Measurements from ENCODE around the gene MARCHF11.
A peak's percentile ranks its signal among the peaks of the same experiment; 100 is the strongest.

MARCHF11 gene

GRCh38 chr5:16134204-16134603, 45.4 kb downstream of the MARCHF11 start:
- Histone ChIP-seq H3K18ac (ENCODE audit: low read length) (no peak overlapping the region), H3K9ac (ENCODE audit: low read length) (no peak overlapping the region), H3K4me2 (ENCODE audit: low read length) (no peak overlapping the region), H3K27ac (ENCODE audit: low read depth, low read length) (no peak overlapping the region), H3K79me1 (ENCODE audit: low read length) (no peaks in the 10 kb centered on the region), H4K91ac (ENCODE audit: low read depth, low read length) (no peak overlapping the region), H4K12ac (ENCODE audit: low read depth, low read length) (no peak overlapping the region), H3K4ac (ENCODE audit: low read depth, low read length) (no peak overlapping the region), H3K36me3 (ENCODE audit: control insufficient read depth in 1 of 2, insufficient read depth in 2 of 2, low read length in 2 of 2) (no peaks in the 10 kb centered on the region), H3K4me1 (ENCODE audit: control insufficient read depth in 1 of 2, insufficient read depth in 2 of 2, low read length in 2 of 2) (no peaks in the 10 kb centered on the region), H3K14ac (ENCODE audit: low read length) (no peak overlapping the region), H2AFZ (ENCODE audit: insufficient read depth, low read length, poor library complexity) (no peak overlapping the region), H2BK5ac (ENCODE audit: low read depth, low read length, poor library complexity) (no peak overlapping the region), H4K8ac (ENCODE audit: low read depth, low read length) (peak overlapping the region; percentile 28), H2BK120ac (ENCODE audit: insufficient read depth, low read length, poor library complexity) (no peak overlapping the region), H3K27me3 (ENCODE audit: insufficient read depth, low read length) (no peaks in the 10 kb centered on the region), H3K9me3 (ENCODE audit: insufficient read depth, low read depth, low read length) (peaks cover 6% of the 10 kb centered on the region), H3K79me2 (ENCODE audit: control insufficient read depth, insufficient read depth, low read length, poor library complexity) (no peaks in the 10 kb centered on the region), H3K23ac (ENCODE audit: low read length) (no peak overlapping the region), H3K4me3 (ENCODE audit: low read depth, low read length) (no peak overlapping the region), H2BK12ac (ENCODE audit: low read length) (no peak overlapping the region), H2AK5ac (ENCODE audit: low read length) (no peak overlapping the region)
- WGBS (ENCODE audit: extremely low coverage, insufficient coverage, insufficient read length): no CpG with 5 or more reads among the region's 3 CpGs
- DNase-seq: no peak

- no peak overlapping the region for H3K4me3 ChIP-seq (ENCODE audit: low read depth, low read length)
Measured at GRCh38 chr5:16131878-16132277, 47.7 kb downstream of the MARCHF11 start.

GRCh38 chr5:16128944-16129343, 50.6 kb downstream of the MARCHF11 start:
- Histone ChIP-seq H2BK12ac (ENCODE audit: low read length) (no peak overlapping the region), H3K18ac (ENCODE audit: low read length) (no peak overlapping the region), H3K79me2 (ENCODE audit: control insufficient read depth, insufficient read depth, low read length, poor library complexity) (no peaks in the 10 kb centered on the region), H3K36me3 (ENCODE audit: control insufficient read depth in 1 of 2, insufficient read depth in 2 of 2, low read length in 2 of 2) (no peaks in the 10 kb centered on the region), H3K9ac (ENCODE audit: low read length) (no peak overlapping the region), H3K27me3 (ENCODE audit: insufficient read depth, low read length) (no peaks in the 10 kb centered on the region), H3K79me1 (ENCODE audit: low read length) (no peaks in the 10 kb centered on the region), H2AFZ (ENCODE audit: insufficient read depth, low read length, poor library complexity) (no peak overlapping the region), H3K4me2 (ENCODE audit: low read length) (no peak overlapping the region), H3K14ac (ENCODE audit: low read length) (no peak overlapping the region), H4K8ac (ENCODE audit: low read depth, low read length) (no peak overlapping the region), H2BK120ac (ENCODE audit: insufficient read depth, low read length, poor library complexity) (no peak overlapping the region), H3K23ac (ENCODE audit: low read length) (no peak overlapping the region), H3K4me1 (ENCODE audit: control insufficient read depth in 1 of 2, insufficient read depth in 2 of 2, low read length in 2 of 2) (no peaks in the 10 kb centered on the region), H3K9me3 (ENCODE audit: insufficient read depth, low read depth, low read length) (peaks cover 1% of the 10 kb centered on the region), H3K4me3 (ENCODE audit: low read depth, low read length) (no peak overlapping the region), H2BK5ac (ENCODE audit: low read depth, low read length, poor library complexity) (no peak overlapping the region), H3K27ac (ENCODE audit: low read depth, low read length) (no peak overlapping the region), H4K91ac (ENCODE audit: low read depth, low read length) (no peak overlapping the region), H4K12ac (ENCODE audit: low read depth, low read length) (no peak overlapping the region), H2AK5ac (ENCODE audit: low read length) (no peak overlapping the region), H3K4ac (ENCODE audit: low read depth, low read length) (no peak overlapping the region)
- WGBS (ENCODE audit: extremely low coverage, insufficient coverage, insufficient read length): no CpG with 5 or more reads among the region's 5 CpGs
- no peak for DNase-seq

More at GRCh38 chr5:16131878-16132277, 47.7 kb downstream of the MARCHF11 start:
- Histone ChIP-seq H3K4ac (ENCODE audit: low read depth, low read length) (no peak overlapping the region), H3K4me2 (ENCODE audit: low read length) (no peak overlapping the region), H3K18ac (ENCODE audit: low read length) (no peak overlapping the region), H4K12ac (ENCODE audit: low read depth, low read length) (no peak overlapping the region), H3K9ac (ENCODE audit: low read length) (no peak overlapping the region), H4K8ac (ENCODE audit: low read depth, low read length) (no peak overlapping the region), H3K14ac (ENCODE audit: low read length) (no peak overlapping the region), H3K27ac (ENCODE audit: low read depth, low read length) (no peak overlapping the region), H3K9me3 (ENCODE audit: insufficient read depth, low read depth, low read length) (peaks cover 1% of the 10 kb centered on the region), H3K23ac (ENCODE audit: low read length) (no peak overlapping the region), H3K79me1 (ENCODE audit: low read length) (no peaks in the 10 kb centered on the region), H2AK5ac (ENCODE audit: low read length) (no peak overlapping the region), H3K4me1 (ENCODE audit: control insufficient read depth in 1 of 2, insufficient read depth in 2 of 2, low read length in 2 of 2) (no peaks in the 10 kb centered on the region), H2BK12ac (ENCODE audit: low read length) (no peak overlapping the region), H2BK120ac (ENCODE audit: insufficient read depth, low read length, poor library complexity) (no peak overlapping the region), H2AFZ (ENCODE audit: insufficient read depth, low read length, poor library complexity) (no peak overlapping the region), H3K27me3 (ENCODE audit: insufficient read depth, low read length) (no peaks in the 10 kb centered on the region), H3K79me2 (ENCODE audit: control insufficient read depth, insufficient read depth, low read length, poor library complexity) (no peaks in the 10 kb centered on the region), H4K91ac (ENCODE audit: low read depth, low read length) (no peak overlapping the region), H3K36me3 (ENCODE audit: control insufficient read depth in 1 of 2, insufficient read depth in 2 of 2, low read length in 2 of 2) (no peaks in the 10 kb centered on the region), H2BK5ac (ENCODE audit: low read depth, low read length, poor library complexity) (no peak overlapping the region)
- no CpG with 5 or more reads among the region's 5 CpGs for WGBS (ENCODE audit: extremely low coverage, insufficient coverage, insufficient read length)
- no peak for DNase-seq

DNA sequence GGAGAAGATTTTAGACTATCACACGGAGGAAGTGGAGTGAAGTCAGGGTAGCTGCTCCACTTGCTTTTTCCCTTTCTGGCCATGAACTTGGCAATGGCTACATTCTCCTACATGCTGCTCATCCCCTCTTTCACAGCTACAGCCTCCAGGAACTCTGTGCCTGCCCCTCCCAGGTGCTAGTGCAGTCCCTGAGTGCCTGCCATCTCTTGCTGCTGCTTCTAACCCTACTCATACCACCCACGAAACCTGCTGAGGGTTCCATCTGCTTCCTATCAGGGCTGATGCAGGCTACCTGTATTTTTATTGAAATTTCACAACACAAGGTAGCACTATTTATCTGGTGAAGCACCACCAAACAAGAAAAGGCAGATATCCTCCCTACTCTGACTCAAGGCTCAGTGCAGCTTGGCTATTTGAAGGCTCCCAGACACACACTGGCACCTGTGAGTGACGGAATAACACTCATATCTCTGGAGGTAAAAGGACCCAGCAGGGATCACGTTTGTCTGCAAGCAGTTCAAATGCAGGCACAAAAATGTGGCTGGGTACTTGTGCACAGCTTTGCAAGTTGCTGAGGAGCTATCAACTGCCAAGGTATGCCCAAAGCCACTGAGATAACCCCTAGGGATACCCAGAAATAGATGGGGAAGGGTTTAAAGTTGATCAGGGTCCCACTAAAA, 51.6 kb downstream of the MARCHF11 start:
- H2BK5ac ChIP-seq (ENCODE audit: low read depth, low read length, poor library complexity): no peak overlapping the region
- H3K4me2 ChIP-seq (ENCODE audit: low read length): no peak overlapping the region
- H4K8ac ChIP-seq (ENCODE audit: low read depth, low read length): no peak overlapping the region
- no peak overlapping the region for H2AK5ac ChIP-seq (ENCODE audit: low read length)
- H2BK12ac ChIP-seq (ENCODE audit: low read length): no peak overlapping the region
- H3K23ac ChIP-seq (ENCODE audit: low read length): no peak overlapping the region
- no peaks in the 10 kb centered on the region for H3K4me1 ChIP-seq (ENCODE audit: control insufficient read depth in 1 of 2, insufficient read depth in 2 of 2, low read length in 2 of 2)
- no peak overlapping the region for H3K4ac ChIP-seq (ENCODE audit: low read depth, low read length)
- peak overlapping the region; percentile 9 for H3K9ac ChIP-seq (ENCODE audit: low read length)
- H2BK120ac ChIP-seq (ENCODE audit: insufficient read depth, low read length, poor library complexity): no peak overlapping the region
- H2AFZ ChIP-seq (ENCODE audit: insufficient read depth, low read length, poor library complexity): no peak overlapping the region
- H3K79me1 ChIP-seq (ENCODE audit: low read length): no peaks in the 10 kb centered on the region
- no peaks in the 10 kb centered on the region for H3K79me2 ChIP-seq (ENCODE audit: control insufficient read depth, insufficient read depth, low read length, poor library complexity)
- WGBS (ENCODE audit: extremely low coverage, insufficient coverage, insufficient read length): no CpG with 5 or more reads among the region's 4 CpGs
- no peak overlapping the region for H4K91ac ChIP-seq (ENCODE audit: low read depth, low read length)
- H3K27ac ChIP-seq (ENCODE audit: low read depth, low read length): no peak overlapping the region
- DNase-seq: no peak
- H3K14ac ChIP-seq (ENCODE audit: low read length): no peak overlapping the region
- H3K9me3 ChIP-seq (ENCODE audit: insufficient read depth, low read depth, low read length): peaks cover 1% of the 10 kb centered on the region
- H3K36me3 ChIP-seq (ENCODE audit: control insufficient read depth in 1 of 2, insufficient read depth in 2 of 2, low read length in 2 of 2): no peaks in the 10 kb centered on the region
- no peaks in the 10 kb centered on the region for H3K27me3 ChIP-seq (ENCODE audit: insufficient read depth, low read length)
- H4K12ac ChIP-seq (ENCODE audit: low read depth, low read length): no peak overlapping the region
- no peak overlapping the region for H3K18ac ChIP-seq (ENCODE audit: low read length)
- no peak overlapping the region for H3K4me3 ChIP-seq (ENCODE audit: low read depth, low read length)
